Measurements from ENCODE around the gene SCGB2A2. TPM values are rescaled to one million over a fixed set of nuclear protein-coding genes. Genes with fewer than 3 reads are reported as not detected.

Gene SCGB2A2
- total and polyA plus RNA-seq, 7 donors = 0.59 TPM; not detected in 6

GRCh38 chr11:62273789-62274275, 3.9 kb downstream of the SCGB2A2 start:
- Histone ChIP-seq H3K4me1 (no peaks in the 10 kb centered on the region), H3K27ac (no peak overlapping the region), H3K9me3 (no peaks in the 10 kb centered on the region), H3K36me3 (ENCODE audit: insufficient read depth in 1 of 2, low read depth in 1 of 2) (no peaks in the 10 kb centered on the region), H3K27me3 (ENCODE audit: insufficient read depth in 3 of 3, low read length in 2 of 3) (peaks cover 0 to 7% (median 0%) of the 10 kb centered on the region in 3 donors), H3K4me3 (no peak overlapping the region)
- no peak for TF ChIP-seq CTCF (IDR thresholded peaks at IDR 0.05)
- ATAC-seq (no peak), DNase-seq (no peak)
- intact Hi-C loops (cut with DNase I) = no loop called here
- 73 to 77% (median 76%) methylated on average over 7 of the region's 7 CpGs for WGBS, 3 donors

GRCh38 chr11:62280452-62280851, 10.5 kb downstream of the SCGB2A2 start:
- no peaks in the 10 kb centered on the region for H3K36me3 ChIP-seq (ENCODE audit: insufficient read depth in 1 of 2, low read depth in 1 of 2)
- intact Hi-C loops (cut with DNase I) = no loop called here
- no peaks in the 10 kb centered on the region for H3K27me3 ChIP-seq (ENCODE audit: insufficient read depth in 3 of 3, low read length in 2 of 3)
- TF ChIP-seq CTCF (IDR thresholded peaks at IDR 0.05) = no peak
- H3K27ac ChIP-seq = no peak overlapping the region
- ATAC-seq (no peak), DNase-seq (no peak)
- H3K9me3 ChIP-seq = no peaks in the 10 kb centered on the region
- H3K4me1 ChIP-seq = no peaks in the 10 kb centered on the region
- no peak overlapping the region for H3K4me3 ChIP-seq

- Histone ChIP-seq H3K36me3 (ENCODE audit: insufficient read depth in 1 of 2, low read depth in 1 of 2) (no peaks in the 10 kb centered on the region), H3K4me3 (no peak overlapping the region), H3K27me3 (ENCODE audit: insufficient read depth in 3 of 3, low read length in 2 of 3) (peaks cover 0 to 8% (median 2%) of the 10 kb centered on the region in 3 donors), H3K4me1 (no peaks in the 10 kb centered on the region), H3K9me3 (no peaks in the 10 kb centered on the region), H3K27ac (no peak overlapping the region)
- no peak for TF ChIP-seq CTCF (IDR thresholded peaks at IDR 0.05)
- WGBS, 3 donors = 42 to 53% (median 53%) methylated on average over 2 of the region's 2 CpGs
- no peak for ATAC-seq
- intact Hi-C loops (cut with DNase I) = no loop called here
- DNase-seq = no peak
Measured at GRCh38 chr11:62295504-62295903, 25.5 kb downstream of the SCGB2A2 start.

- 62 to 68% (median 65%) methylated on average over 7 of the region's 7 CpGs for WGBS, 3 donors
- H3K4me3 ChIP-seq = no peak within 1 kb of the TSS
- TF ChIP-seq CTCF (IDR thresholded peaks at IDR 0.05) = no peak
- H3K36me3 ChIP-seq (ENCODE audit: insufficient read depth in 1 of 2, low read depth in 1 of 2) = no peaks in the 10 kb centered on the region
- DNase-seq = no peak
- no peak for ATAC-seq
- no peaks in the 10 kb centered on the region for H3K4me1 ChIP-seq
- no peak within 1 kb of the TSS for H3K27ac ChIP-seq
- intact Hi-C loops (cut with DNase I) = no loop called here
- peaks cover 0 to 14% (median 2%) of the 10 kb centered on the region in 3 donors for H3K27me3 ChIP-seq (ENCODE audit: insufficient read depth in 3 of 3, low read length in 2 of 3)
- no peaks in the 10 kb centered on the region for H3K9me3 ChIP-seq
Measured at GRCh38 chr11:62298975-62299374, 29.0 kb downstream of the SCGB2A2 start, which contains the start of gene SCGB1D4. Gene SCGB1D4 (minus strand): TSS chr11:62299075. CDS start chr11:62299010, 65 bp downstream.

- intact Hi-C loops (cut with DNase I) = loop anchor here in 1 of 2 donors (5.0 kb wide), 1 partner anchor 69 kb away; no protein-coding TSS in a partner anchor
- Histone ChIP-seq H3K9me3 (no peaks in the 10 kb centered on the region), H3K27ac (no peak overlapping the region), H3K4me1 (no peaks in the 10 kb centered on the region), H3K4me3 (no peak overlapping the region), H3K36me3 (ENCODE audit: insufficient read depth in 1 of 2, low read depth in 1 of 2) (no peaks in the 10 kb centered on the region), H3K27me3 (ENCODE audit: insufficient read depth in 3 of 3, low read length in 2 of 3) (peaks cover 0 to 21% (median 3%) of the 10 kb centered on the region in 3 donors)
- ATAC-seq (no peak), DNase-seq (no peak)
- 36 to 47% (median 37%) methylated on average over 6 of the region's 6 CpGs for WGBS, 3 donors
- no peak for TF ChIP-seq CTCF (IDR thresholded peaks at IDR 0.05)
Measured at GRCh38 chr11:62306227-62306626, 36.3 kb downstream of the SCGB2A2 start.

Measured in psoas muscle (tissue), 8 donors.